Caco-2 (cell line): Measurements from ENCODE around the gene ATF2. TPM values are rescaled to one million over a fixed set of nuclear protein-coding genes. Genes with fewer than 3 reads are reported as not detected.

Experiments
- BruUV-seq: library from RNA; stranded (reverse); fragments of 400-500 nt; replicated peaks from 2 replicates; lab custom pipeline; 2021; lab: Mats Ljungman, UMichigan
- CTCF ChIA-PET: fragments of 300-600 bp; sonication (Branson Sonifier 250); formaldehyde crosslinking; loops from one replicate; lab custom pipeline; 2022; ENCODE audit warnings: antibody characterized with exemption; lab: Charles Lee
- POLR2A ChIA-PET: fragments of 300-600 bp; sonication (Branson Sonifier 250); formaldehyde crosslinking; loops from one replicate; lab custom pipeline; 2022; ENCODE audit warnings: antibody characterized with exemption; lab: Charles Lee
- DNase-seq, 2 experiments: peaks; one replicate each; pipeline versions ENCODE4 v3.0.0 to v3.0.0-alpha.2; 2020 to 2022
- H3K27me3 ChIP-seq: replicated peaks from 2 replicates; pipeline ENCODE4 v1.6.0; 2011; ENCODE audit warnings: low read length; ENCODE audit not compliant: control insufficient read depth, insufficient read depth
- H3K36me3 ChIP-seq: 2 replicates; pipeline ENCODE4 v1.5.1; 2011; ENCODE audit warnings: low read length; ENCODE audit not compliant: control insufficient read depth, insufficient read depth
- H3K4me1 ChIP-seq: fragments of 250-450 bp; sonication (Bioruptor Pico); 2 replicates; pipeline ENCODE4 v1.5.1; 2020; ENCODE audit warnings: mild to moderate bottlenecking
- H3K4me3 ChIP-seq: 2 replicates; pipeline ENCODE4 v1.5.1; 2011; ENCODE audit warnings: low read depth, mild to moderate bottlenecking, control low read depth, low read length
- H3K9me3 ChIP-seq: fragments of 250-450 bp; sonication (Bioruptor Pico); 2 replicates; pipeline ENCODE4 v1.5.1; 2020; ENCODE audit warnings: mild to moderate bottlenecking, moderate library complexity
- H3K27ac Mint-ChIP-seq: one replicate; pipeline ENCODE4 v1.8.0; 2022; ENCODE audit warnings: mixed read lengths; ENCODE audit not compliant: unreplicated experiment
- H3K27me3 Mint-ChIP-seq: one replicate; pipeline ENCODE4 v1.8.0; 2022; ENCODE audit warnings: mixed read lengths; ENCODE audit not compliant: insufficient read depth, unreplicated experiment
- H3K36me3 Mint-ChIP-seq: one replicate; pipeline ENCODE4 v1.8.0; 2022; ENCODE audit warnings: mild to moderate bottlenecking, mixed read lengths; ENCODE audit not compliant: insufficient read depth, unreplicated experiment
- H3K4me1 Mint-ChIP-seq: one replicate; pipeline ENCODE4 v1.8.0; 2022; ENCODE audit warnings: low read depth, mixed read lengths; ENCODE audit not compliant: unreplicated experiment
- H3K4me3 Mint-ChIP-seq: one replicate; pipeline ENCODE4 v1.8.0; 2022; ENCODE audit warnings: mild to moderate bottlenecking, moderate library complexity, mixed read lengths; ENCODE audit not compliant: unreplicated experiment
- H3K9me3 Mint-ChIP-seq: one replicate; pipeline ENCODE4 v1.8.0; 2022; ENCODE audit warnings: mixed read lengths; ENCODE audit not compliant: unreplicated experiment
- CTCF ChIP-seq, 2 experiments: fragments of 200-600 bp in 1 of 2; IDR thresholded peaks; 1 replicate in 1 of 2; 2 replicates in 1 of 2; pipeline versions ENCODE4 v1.5.1 to v1.8.0; 2011 to 2022; ENCODE audit warnings: antibody characterized with exemption in 1 of 2, control low read depth in 1 of 2, inconsistent platforms in 1 of 2, low read depth in 1 of 2, low read length in 1 of 2, mild to moderate bottlenecking in 1 of 2, moderate library complexity in 1 of 2; ENCODE audit not compliant: insufficient read depth in 1 of 2, severe bottlenecking in 1 of 2, unreplicated experiment in 1 of 2
- intact Hi-C: fragments of 100-400 bp; cut with micrococcal nuclease; formaldehyde crosslinking; loops from one replicate; pipeline ENCODE4 v1.10.0; 2022; ENCODE audit not compliant: unreplicated experiment
- total RNA-seq: library from RNA; stranded (reverse); gene quantifications from 2 replicates; pipeline ENCODE4 v1.2.3, GENCODE V29; 2022

ATF2 gene
- total RNA-seq, 1 experiment from 2014 or later = 47.1 TPM

- Histone ChIP-seq H3K4me3 (no peak overlapping the region), H3K27me3 (no peaks in the 10 kb centered on the region), H3K9me3 (no peaks in the 10 kb centered on the region), H3K4me1 (no peaks in the 10 kb centered on the region), H3K36me3 (no peaks in the 10 kb centered on the region)
- no TSS peak for BruUV-seq
- no peak overlapping the region for H3K4me3 Mint-ChIP-seq
- H3K27ac Mint-ChIP-seq = no peak overlapping the region
- CTCF ChIA-PET = no interaction called here
- no peaks in the 10 kb centered on the region for H3K27me3 Mint-ChIP-seq
- POLR2A ChIA-PET = no interaction called here
- TF ChIP-seq CTCF (IDR thresholded peaks at IDR 0.05; ENCODE audit: insufficient read depth in 1 of 2, low read depth in 1 of 2, low read length in 1 of 2, severe bottlenecking in 1 of 2, unreplicated experiment in 1 of 2) = no peak
- intact Hi-C loops = no loop called here
- H3K9me3 Mint-ChIP-seq = no peaks in the 10 kb centered on the region
- no peaks in the 10 kb centered on the region for H3K36me3 Mint-ChIP-seq
- no peak for DNase-seq
- H3K4me1 Mint-ChIP-seq = peaks cover 6% of the 10 kb centered on the region
Measured at GRCh38 chr2:175026385-175026784, 141.6 kb downstream of the ATF2 start.

GRCh38 chr2:175025946-175026345, 142.1 kb downstream of the ATF2 start:
- no peak for DNase-seq
- no peak overlapping the region for H3K4me3 Mint-ChIP-seq
- no peaks in the 10 kb centered on the region for H3K9me3 Mint-ChIP-seq
- no peaks in the 10 kb centered on the region for H3K27me3 Mint-ChIP-seq
- H3K4me1 Mint-ChIP-seq = peaks cover 6% of the 10 kb centered on the region
- Histone ChIP-seq H3K36me3 (no peaks in the 10 kb centered on the region), H3K27me3 (no peaks in the 10 kb centered on the region), H3K4me1 (no peaks in the 10 kb centered on the region), H3K4me3 (no peak overlapping the region), H3K9me3 (no peaks in the 10 kb centered on the region)
- H3K27ac Mint-ChIP-seq = no peak overlapping the region
- no peaks in the 10 kb centered on the region for H3K36me3 Mint-ChIP-seq
- intact Hi-C loops = no loop called here
- TF ChIP-seq CTCF (IDR thresholded peaks at IDR 0.05; ENCODE audit: insufficient read depth in 1 of 2, low read depth in 1 of 2, low read length in 1 of 2, severe bottlenecking in 1 of 2, unreplicated experiment in 1 of 2) = no peak
- ChIA-PET CTCF (no interaction called here), POLR2A (no interaction called here)
- BruUV-seq = no TSS peak

- no TSS peak for BruUV-seq
- Mint-ChIP-seq H3K27ac (no peak overlapping the region), H3K4me1 (peaks cover 6% of the 10 kb centered on the region), H3K9me3 (no peaks in the 10 kb centered on the region), H3K27me3 (no peaks in the 10 kb centered on the region), H3K36me3 (no peaks in the 10 kb centered on the region), H3K4me3 (no peak overlapping the region)
- ChIA-PET POLR2A (no interaction called here), CTCF (no interaction called here)
- intact Hi-C loops = no loop called here
- Histone ChIP-seq H3K4me1 (no peaks in the 10 kb centered on the region), H3K4me3 (no peak overlapping the region), H3K27me3 (no peaks in the 10 kb centered on the region), H3K36me3 (no peaks in the 10 kb centered on the region), H3K9me3 (no peaks in the 10 kb centered on the region)
- TF ChIP-seq CTCF (IDR thresholded peaks at IDR 0.05; ENCODE audit: insufficient read depth in 1 of 2, low read depth in 1 of 2, low read length in 1 of 2, severe bottlenecking in 1 of 2, unreplicated experiment in 1 of 2) = no peak
- DNase-seq = no peak
Measured at GRCh38 chr2:175025233-175025632, 142.8 kb downstream of the ATF2 start.
